GM12878 (cell line): Measurements from ENCODE around the gene OTUB1.

Source experiments
- CHD2 ChIP-seq: IDR thresholded peaks from 2 replicates; pipeline ENCODE4 v1.6.1; 2011; ENCODE audit warnings: low read depth, low read length, improper control_type of control experiment, borderline replicate concordance
- EZH2 ChIP-seq: IDR thresholded peaks from 2 replicates; pipeline ENCODE4 v1.6.1; 2012; ENCODE audit warnings: low read depth, mild to moderate bottlenecking, control low read depth, inconsistent platforms, low read length, borderline replicate concordance; ENCODE audit not compliant: control insufficient read depth
- POLR2A ChIP-seq: IDR thresholded peaks from 2 replicates; pipeline ENCODE4 v1.6.1; 2011; ENCODE audit warnings: low read depth, mild to moderate bottlenecking, low read length
- POLR2AphosphoS2 ChIP-seq: IDR thresholded peaks from 2 replicates; pipeline ENCODE4 v1.6.1; 2011; ENCODE audit warnings: low read depth, mild to moderate bottlenecking, low read length, improper control_type of control experiment, moderate library complexity
- POLR2AphosphoS5 ChIP-seq: IDR thresholded peaks from 2 replicates; pipeline ENCODE4 v1.6.1; 2011; ENCODE audit warnings: mild to moderate bottlenecking, low read length, inconsistent platforms
- RFX5 ChIP-seq: IDR thresholded peaks from 2 replicates; pipeline ENCODE4 v1.6.1; 2011; ENCODE audit warnings: low read depth, low read length, improper control_type of control experiment
- ZNF274 ChIP-seq: IDR thresholded peaks from one replicate; pipeline ENCODE4 v1.8.0; 2011; ENCODE audit not compliant: insufficient read length, insufficient read depth
- ZZZ3 ChIP-seq: IDR thresholded peaks from 2 replicates; pipeline ENCODE4 v1.6.1; 2011; ENCODE audit warnings: low read depth; ENCODE audit not compliant: control insufficient read depth, insufficient read length
- TF ChIP-seq, protein P1 (sequence below), 3 experiments: IDR thresholded peaks in 2 of 3; conservative IDR thresholded peaks in 1 of 3; 2 replicates each; pipeline ENCODE4 v1.5.1; 2011; ENCODE audit warnings: low read depth in 3 of 3, low read length in 3 of 3, mild to moderate bottlenecking in 3 of 3, control low read depth in 2 of 3, moderate library complexity in 2 of 3, inconsistent platforms in 1 of 3, mixed read lengths in 1 of 3; ENCODE audit not compliant: control insufficient read depth in 2 of 3, insufficient read depth in 1 of 3; ENCODE audit errors: extremely low read depth in 1 of 3

- TF ChIP-seq, protein P1, sequence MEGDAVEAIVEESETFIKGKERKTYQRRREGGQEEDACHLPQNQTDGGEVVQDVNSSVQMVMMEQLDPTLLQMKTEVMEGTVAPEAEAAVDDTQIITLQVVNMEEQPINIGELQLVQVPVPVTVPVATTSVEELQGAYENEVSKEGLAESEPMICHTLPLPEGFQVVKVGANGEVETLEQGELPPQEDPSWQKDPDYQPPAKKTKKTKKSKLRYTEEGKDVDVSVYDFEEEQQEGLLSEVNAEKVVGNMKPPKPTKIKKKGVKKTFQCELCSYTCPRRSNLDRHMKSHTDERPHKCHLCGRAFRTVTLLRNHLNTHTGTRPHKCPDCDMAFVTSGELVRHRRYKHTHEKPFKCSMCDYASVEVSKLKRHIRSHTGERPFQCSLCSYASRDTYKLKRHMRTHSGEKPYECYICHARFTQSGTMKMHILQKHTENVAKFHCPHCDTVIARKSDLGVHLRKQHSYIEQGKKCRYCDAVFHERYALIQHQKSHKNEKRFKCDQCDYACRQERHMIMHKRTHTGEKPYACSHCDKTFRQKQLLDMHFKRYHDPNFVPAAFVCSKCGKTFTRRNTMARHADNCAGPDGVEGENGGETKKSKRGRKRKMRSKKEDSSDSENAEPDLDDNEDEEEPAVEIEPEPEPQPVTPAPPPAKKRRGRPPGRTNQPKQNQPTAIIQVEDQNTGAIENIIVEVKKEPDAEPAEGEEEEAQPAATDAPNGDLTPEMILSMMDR (IDR thresholded peaks at IDR 0.05 in 2 of 3, conservative IDR thresholded peaks at IDR 0.05 in 1 of 3; ENCODE audit: control insufficient read depth in 2 of 3, extremely low read depth in 1 of 3, insufficient read depth in 1 of 3, low read depth in 3 of 3, low read length in 3 of 3), result no peak
- TF ChIP-seq POLR2AphosphoS2 (no peak), ZNF274 (no peak), POLR2AphosphoS5 (no peak), ZZZ3 (no peak), EZH2 (no peak), POLR2A (no peak), CHD2 (no peak), RFX5 (no peak)
These were observed 40.5 kb downstream of the OTUB1 start for GRCh38 chr11:64026575-64027205.
